Type B pancreatic cell (in vitro differentiated cells): Measurements from ENCODE around the gene THOC7. TPM values are rescaled to one million over a fixed set of nuclear protein-coding genes. Genes with fewer than 3 reads are reported as not detected.

ENCODE experiments used
- DNase-seq: peaks from one replicate; pipeline ENCODE4 v3.0.0; 2021; ENCODE audit warnings: mixed read lengths; ENCODE audit not compliant: unreplicated experiment; ENCODE audit errors: extremely low spot score
- H3K27ac Mint-ChIP-seq: 2 replicates; pipeline ENCODE4 v1.8.0; 2021; ENCODE audit warnings: mild to moderate bottlenecking, mixed read lengths
- H3K27me3 Mint-ChIP-seq: 2 replicates; pipeline ENCODE4 v1.8.0; 2021; ENCODE audit warnings: mixed read lengths
- H3K36me3 Mint-ChIP-seq: 2 replicates; pipeline ENCODE4 v1.8.0; 2021; ENCODE audit warnings: mixed read lengths
- H3K4me1 Mint-ChIP-seq: one replicate; pipeline ENCODE4 v1.8.0; 2021; ENCODE audit warnings: mixed read lengths; ENCODE audit not compliant: unreplicated experiment
- H3K4me3 Mint-ChIP-seq: 2 replicates; pipeline ENCODE4 v1.8.0; 2021; ENCODE audit warnings: mild to moderate bottlenecking, mixed read lengths
- H3K9me3 Mint-ChIP-seq: 2 replicates; pipeline ENCODE4 v1.8.0; 2021; ENCODE audit warnings: mixed read lengths
- total RNA-seq: library from RNA; stranded (reverse); gene quantifications from 2 replicates; pipeline ENCODE4 v1.2.1, GENCODE V29; 2021; ENCODE audit warnings: low replicate concordance
- TF ChIP-seq, protein P1 (sequence below): fragments of 200-600 bp; sonication (generic); conservative IDR thresholded peaks from 2 replicates; pipeline ENCODE4 v1.5.0; 2021; ENCODE audit warnings: antibody characterized with exemption, mild to moderate bottlenecking

Gene THOC7
- total RNA-seq, 1 donor from 2014 or later, result 53.0 TPM

DNA sequence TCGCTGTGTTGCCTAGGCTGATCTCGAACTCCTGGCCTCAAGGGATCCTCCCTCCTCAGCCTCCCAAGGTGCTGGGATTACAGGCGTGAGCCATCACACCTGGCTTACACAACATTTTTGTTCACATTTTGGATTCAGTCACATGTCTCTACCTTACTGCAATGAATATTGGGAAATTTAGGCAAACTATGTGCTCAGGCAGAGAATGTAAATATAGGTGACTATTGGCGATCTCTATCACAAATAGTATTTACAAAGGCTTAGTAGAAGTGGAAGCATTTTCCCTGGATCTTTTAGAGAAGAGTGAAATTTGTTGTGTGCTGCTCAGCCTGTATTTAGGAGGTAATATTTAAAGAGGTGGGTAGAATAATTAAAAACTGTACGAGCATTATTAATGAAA, 27.9 kb upstream of the THOC7 start:
- Mint-ChIP-seq H3K9me3 (no peaks in the 10 kb centered on the region), H3K27me3 (no peaks in the 10 kb centered on the region), H3K36me3 (peaks cover 5% of the 10 kb centered on the region), H3K27ac (no peak overlapping the region), H3K4me1 (peaks cover 15% of the 10 kb centered on the region), H3K4me3 (no peak overlapping the region)
- DNase-seq, result no peak
- TF ChIP-seq, protein P1, sequence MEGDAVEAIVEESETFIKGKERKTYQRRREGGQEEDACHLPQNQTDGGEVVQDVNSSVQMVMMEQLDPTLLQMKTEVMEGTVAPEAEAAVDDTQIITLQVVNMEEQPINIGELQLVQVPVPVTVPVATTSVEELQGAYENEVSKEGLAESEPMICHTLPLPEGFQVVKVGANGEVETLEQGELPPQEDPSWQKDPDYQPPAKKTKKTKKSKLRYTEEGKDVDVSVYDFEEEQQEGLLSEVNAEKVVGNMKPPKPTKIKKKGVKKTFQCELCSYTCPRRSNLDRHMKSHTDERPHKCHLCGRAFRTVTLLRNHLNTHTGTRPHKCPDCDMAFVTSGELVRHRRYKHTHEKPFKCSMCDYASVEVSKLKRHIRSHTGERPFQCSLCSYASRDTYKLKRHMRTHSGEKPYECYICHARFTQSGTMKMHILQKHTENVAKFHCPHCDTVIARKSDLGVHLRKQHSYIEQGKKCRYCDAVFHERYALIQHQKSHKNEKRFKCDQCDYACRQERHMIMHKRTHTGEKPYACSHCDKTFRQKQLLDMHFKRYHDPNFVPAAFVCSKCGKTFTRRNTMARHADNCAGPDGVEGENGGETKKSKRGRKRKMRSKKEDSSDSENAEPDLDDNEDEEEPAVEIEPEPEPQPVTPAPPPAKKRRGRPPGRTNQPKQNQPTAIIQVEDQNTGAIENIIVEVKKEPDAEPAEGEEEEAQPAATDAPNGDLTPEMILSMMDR, result no peak

- no peak overlapping the region for H3K4me3 Mint-ChIP-seq
- peaks cover 5% of the 10 kb centered on the region for H3K36me3 Mint-ChIP-seq
- no peak overlapping the region for H3K27ac Mint-ChIP-seq
- no peak for DNase-seq
- H3K4me1 Mint-ChIP-seq, result peaks cover 11% of the 10 kb centered on the region
- TF ChIP-seq, protein P1, result no peak
- no peaks in the 10 kb centered on the region for H3K27me3 Mint-ChIP-seq
- no peaks in the 10 kb centered on the region for H3K9me3 Mint-ChIP-seq
These were observed 23.3 kb upstream of the THOC7 start for GRCh38 chr3:63886858-63887257.

GRCh38 chr3:63880653-63881052, 17.0 kb upstream of the THOC7 start:
- DNase-seq, result no peak
- H3K36me3 Mint-ChIP-seq, result peaks cover 4% of the 10 kb centered on the region
- TF ChIP-seq, protein P1, result no peak
- H3K27ac Mint-ChIP-seq, result no peak overlapping the region
- peaks cover 42% of the 10 kb centered on the region for H3K4me1 Mint-ChIP-seq
- H3K27me3 Mint-ChIP-seq, result no peaks in the 10 kb centered on the region
- H3K9me3 Mint-ChIP-seq, result no peaks in the 10 kb centered on the region
- H3K4me3 Mint-ChIP-seq, result no peak overlapping the region

- no peak for DNase-seq
- Mint-ChIP-seq H3K27me3 (no peaks in the 10 kb centered on the region), H3K9me3 (no peaks in the 10 kb centered on the region), H3K36me3 (peaks cover 4% of the 10 kb centered on the region), H3K27ac (no peak overlapping the region), H3K4me3 (no peak overlapping the region), H3K4me1 (peaks cover 45% of the 10 kb centered on the region)
- TF ChIP-seq, protein P1, result no peak
These were observed 14.9 kb upstream of the THOC7 start for GRCh38 chr3:63878394-63879060.

- Mint-ChIP-seq H3K27me3 (no peaks in the 10 kb centered on the region), H3K4me3 (no peak overlapping the region), H3K9me3 (no peaks in the 10 kb centered on the region), H3K36me3 (peaks cover 4% of the 10 kb centered on the region), H3K4me1 (peaks cover 45% of the 10 kb centered on the region), H3K27ac (no peak overlapping the region)
- TF ChIP-seq, protein P1, result no peak
- DNase-seq, result no peak
These were observed 14.3 kb upstream of the THOC7 start for GRCh38 chr3:63877737-63878393.
